Activated CD4-positive, alpha-beta memory T cell treated with anti-CD3 and anti-CD28 coated beads, Interleukin-2, amount 10 ng/mL, durations not matched to agents 7 days and 5 days (primary cell): ENCODE measurements around the gene LONP2. TPM values are rescaled to one million over a fixed set of nuclear protein-coding genes. Genes with fewer than 3 reads are reported as not detected.
"Not testable (repeated sequence)": the region's sequence is repeated elsewhere in the genome, so short reads cannot be mapped to it uniquely, and the experiment has no call there.

ENCODE experiments used
- CTCF ChIA-PET: fragments of 350-600 bp; sonication (Branson Sonifier 250); formaldehyde crosslinking; loops from one replicate; lab custom pipeline; 2021; ENCODE audit warnings: antibody characterized with exemption, inconsistent platforms; lab: Charles Lee
- POLR2A ChIA-PET: fragments of 350-600 bp; sonication (Branson Sonifier 250); formaldehyde crosslinking; loops from one replicate; lab custom pipeline; 2021; ENCODE audit warnings: antibody characterized with exemption; lab: Charles Lee
- DNase-seq: peaks from one replicate; pipeline ENCODE4 v3.0.0-alpha.2; 2020
- H3K27ac Mint-ChIP-seq: one replicate; pipeline ENCODE4 v1.8.0; 2021; ENCODE audit warnings: mild to moderate bottlenecking, mixed read lengths
- H3K27me3 Mint-ChIP-seq: one replicate; pipeline ENCODE4 v1.8.0; 2021; ENCODE audit warnings: mixed read lengths
- H3K36me3 Mint-ChIP-seq: one replicate; pipeline ENCODE4 v1.8.0; 2021; ENCODE audit warnings: low read depth, mixed read lengths
- H3K4me1 Mint-ChIP-seq: one replicate; pipeline ENCODE4 v1.8.0; 2021; ENCODE audit warnings: mixed read lengths
- H3K4me3 Mint-ChIP-seq: one replicate; pipeline ENCODE4 v1.8.0; 2021; ENCODE audit warnings: mild to moderate bottlenecking, mixed read lengths
- H3K9me3 Mint-ChIP-seq: one replicate; pipeline ENCODE4 v1.8.0; 2021; ENCODE audit warnings: mixed read lengths
- total RNA-seq, 2 experiments: library from RNA; stranded (reverse); gene quantifications; one replicate each; pipeline ENCODE4 v1.2.3, GENCODE V29; 2021

Gene LONP2
- total RNA-seq, 2 experiments from 2014 or later: 50.4 to 52.1 TPM

DNA sequence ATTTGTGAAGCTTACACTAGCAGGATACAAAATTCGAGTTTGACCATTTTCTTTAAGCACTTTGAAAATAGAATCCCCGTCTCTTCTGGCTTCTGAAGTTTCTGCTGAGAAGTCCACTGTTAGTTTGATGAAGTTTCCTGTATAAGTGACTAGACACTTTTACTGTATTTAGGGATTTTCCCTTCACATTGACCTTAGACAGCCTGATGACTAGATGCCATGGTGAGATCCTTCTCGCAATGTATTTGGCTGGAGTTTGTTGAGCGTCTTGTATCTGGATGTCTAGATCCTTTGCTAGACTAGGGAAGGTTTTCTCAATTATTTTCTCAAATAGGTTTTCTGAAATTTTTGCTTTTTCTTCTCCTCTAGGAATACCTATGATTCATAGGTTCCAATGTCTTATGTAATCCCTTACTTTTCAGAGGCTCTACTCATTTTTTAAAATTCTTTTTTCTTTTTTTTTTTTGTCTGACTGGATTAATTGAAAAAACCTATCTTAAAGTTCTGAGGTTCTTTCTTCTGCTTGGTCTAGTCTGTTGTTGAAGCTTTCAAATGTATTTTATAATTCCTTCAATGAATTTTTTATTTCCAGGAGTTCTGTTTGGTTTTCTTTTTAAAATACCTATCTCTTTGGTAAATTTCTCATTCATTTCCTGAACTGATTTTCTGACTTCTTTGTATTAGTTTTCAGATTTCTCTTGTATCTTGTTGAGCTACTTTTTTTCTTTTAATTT, 67.0 kb downstream of the LONP2 start:
- POLR2A ChIA-PET: interaction anchor here (1.0 kb wide), 1 partner anchor 55 kb away, joined by 3 read pairs; no protein-coding TSS in a partner anchor

GRCh38 chr16:48313905-48314304, 69.8 kb downstream of the LONP2 start:
- POLR2A ChIA-PET, DNase-seq, H3K27ac Mint-ChIP-seq, H3K27me3 Mint-ChIP-seq, H3K4me3 Mint-ChIP-seq: not testable (repeated sequence)
- H3K4me1 Mint-ChIP-seq: peaks cover 26% of the 10 kb centered on the region
- H3K9me3 Mint-ChIP-seq: peaks cover 23% of the 10 kb centered on the region
- peaks cover 76% of the 10 kb centered on the region for H3K36me3 Mint-ChIP-seq
- CTCF ChIA-PET: interaction anchor here (0.7 kb wide), 1 partner anchor 40 kb away, joined by 3 read pairs; no protein-coding TSS in a partner anchor

More for the DNA sequence above, 67.0 kb downstream of the LONP2 start:
- Mint-ChIP-seq H3K27me3 (no peaks in the 10 kb centered on the region), H3K36me3 (peaks cover 87% of the 10 kb centered on the region), H3K9me3 (peaks cover 27% of the 10 kb centered on the region), H3K4me1 (peaks cover 9% of the 10 kb centered on the region), H3K27ac (no peak overlapping the region), H3K4me3 (no peak overlapping the region)
- CTCF ChIA-PET: interaction anchor here (0.6 to 0.7 kb wide), 3 partner anchors 11 to 378 kb away, joined by 3 read pairs; no protein-coding TSS in a partner anchor
- DNase-seq: no peak

GRCh38 chr16:48317026-48317425, 72.9 kb downstream of the LONP2 start:
- peaks cover 44% of the 10 kb centered on the region for H3K36me3 Mint-ChIP-seq
- H3K9me3 Mint-ChIP-seq: peaks cover 6% of the 10 kb centered on the region
- ChIA-PET POLR2A (no interaction called here), CTCF (interaction anchor here (0.6 kb wide), 2 partner anchors 74 to 1367 kb away, joined by 3 to 4 read pairs; no protein-coding TSS in a partner anchor)
- DNase-seq: no peak
- H3K4me1 Mint-ChIP-seq: peaks cover 35% of the 10 kb centered on the region
- no peak overlapping the region for H3K27ac Mint-ChIP-seq
- H3K4me3 Mint-ChIP-seq: no peak overlapping the region
- H3K27me3 Mint-ChIP-seq: no peaks in the 10 kb centered on the region

DNA sequence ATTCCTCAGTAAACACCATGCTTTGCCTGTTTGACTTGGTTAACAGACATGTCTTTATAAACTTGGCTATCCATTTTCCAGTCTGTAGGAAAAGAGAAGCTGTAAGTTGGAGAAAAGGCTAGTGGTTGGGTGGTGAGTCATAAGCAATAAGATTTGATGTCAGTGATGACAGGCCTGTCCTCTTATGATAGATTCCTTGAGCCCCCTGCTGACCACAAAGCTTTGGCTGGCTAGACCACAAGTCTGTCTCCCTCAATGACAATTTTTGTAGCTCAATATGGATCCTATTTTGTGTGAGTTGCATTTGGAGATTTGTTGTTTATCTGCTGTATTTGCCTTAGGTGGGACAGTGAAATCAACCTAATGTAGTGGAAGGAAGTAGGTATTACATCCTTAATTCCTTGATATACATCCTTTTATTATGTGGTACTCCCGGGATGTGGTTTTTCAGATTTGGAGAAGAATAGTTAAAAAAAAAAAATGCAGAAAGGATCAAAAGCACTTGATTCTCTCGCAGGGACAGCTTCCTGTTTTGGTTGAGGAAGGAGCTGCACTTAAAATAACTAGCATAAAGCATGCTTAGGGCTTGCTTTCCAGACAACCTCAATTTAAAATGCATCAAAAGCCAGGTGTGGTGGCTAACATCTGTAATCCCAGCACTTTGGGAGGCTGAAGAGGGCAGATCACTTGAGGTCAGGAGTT, 73.7 kb downstream of the LONP2 start:
- Mint-ChIP-seq H3K9me3 (no peaks in the 10 kb centered on the region), H3K4me1 (peaks cover 35% of the 10 kb centered on the region), H3K27ac (peak overlapping the region; percentile 79), H3K36me3 (peaks cover 39% of the 10 kb centered on the region), H3K27me3 (no peaks in the 10 kb centered on the region), H3K4me3 (peak overlapping the region; percentile 8)
- ChIA-PET POLR2A (interaction anchor here (0.6 to 1.6 kb wide), 4 partner anchors 37 to 302 kb away, joined by 3 to 8 read pairs (median 4); no protein-coding TSS in a partner anchor), CTCF (interaction anchor here (0.6 to 1.8 kb wide), 3 partner anchors 36 to 1368 kb away, joined by 3 to 8 read pairs (median 3); no protein-coding TSS in a partner anchor)
- DNase-seq: peak; percentile 30

GRCh38 chr16:48318630-48319029, 74.5 kb downstream of the LONP2 start:
- H3K4me3 Mint-ChIP-seq: no peak overlapping the region
- H3K27ac Mint-ChIP-seq: peak overlapping the region; percentile 79
- H3K27me3 Mint-ChIP-seq: no peaks in the 10 kb centered on the region
- POLR2A ChIA-PET: interaction anchor here (0.6 to 1.6 kb wide), 5 partner anchors 31 to 301 kb away, joined by 3 to 8 read pairs (median 4); no protein-coding TSS in a partner anchor
- H3K9me3 Mint-ChIP-seq: no peaks in the 10 kb centered on the region
- H3K4me1 Mint-ChIP-seq: peaks cover 35% of the 10 kb centered on the region
- CTCF ChIA-PET: interaction anchor here (1.1 to 1.8 kb wide), 2 partner anchors 305 to 312 kb away, joined by 5 to 8 read pairs; no protein-coding TSS in a partner anchor
- H3K36me3 Mint-ChIP-seq: peaks cover 30% of the 10 kb centered on the region
- peak; percentile 38 for DNase-seq

- Mint-ChIP-seq H3K4me3 (no peak overlapping the region), H3K9me3 (no peaks in the 10 kb centered on the region), H3K27ac (no peak overlapping the region), H3K27me3 (no peaks in the 10 kb centered on the region), H3K4me1 (peaks cover 28% of the 10 kb centered on the region), H3K36me3 (peaks cover 21% of the 10 kb centered on the region)
- ChIA-PET CTCF (interaction anchor here (1.8 to 2.5 kb wide), 2 partner anchors 302 to 309 kb away, joined by 6 to 8 read pairs; no protein-coding TSS in a partner anchor), POLR2A (no interaction called here)
- no peak for DNase-seq
Measured at GRCh38 chr16:48321317-48322036, 77.4 kb downstream of the LONP2 start.

DNA sequence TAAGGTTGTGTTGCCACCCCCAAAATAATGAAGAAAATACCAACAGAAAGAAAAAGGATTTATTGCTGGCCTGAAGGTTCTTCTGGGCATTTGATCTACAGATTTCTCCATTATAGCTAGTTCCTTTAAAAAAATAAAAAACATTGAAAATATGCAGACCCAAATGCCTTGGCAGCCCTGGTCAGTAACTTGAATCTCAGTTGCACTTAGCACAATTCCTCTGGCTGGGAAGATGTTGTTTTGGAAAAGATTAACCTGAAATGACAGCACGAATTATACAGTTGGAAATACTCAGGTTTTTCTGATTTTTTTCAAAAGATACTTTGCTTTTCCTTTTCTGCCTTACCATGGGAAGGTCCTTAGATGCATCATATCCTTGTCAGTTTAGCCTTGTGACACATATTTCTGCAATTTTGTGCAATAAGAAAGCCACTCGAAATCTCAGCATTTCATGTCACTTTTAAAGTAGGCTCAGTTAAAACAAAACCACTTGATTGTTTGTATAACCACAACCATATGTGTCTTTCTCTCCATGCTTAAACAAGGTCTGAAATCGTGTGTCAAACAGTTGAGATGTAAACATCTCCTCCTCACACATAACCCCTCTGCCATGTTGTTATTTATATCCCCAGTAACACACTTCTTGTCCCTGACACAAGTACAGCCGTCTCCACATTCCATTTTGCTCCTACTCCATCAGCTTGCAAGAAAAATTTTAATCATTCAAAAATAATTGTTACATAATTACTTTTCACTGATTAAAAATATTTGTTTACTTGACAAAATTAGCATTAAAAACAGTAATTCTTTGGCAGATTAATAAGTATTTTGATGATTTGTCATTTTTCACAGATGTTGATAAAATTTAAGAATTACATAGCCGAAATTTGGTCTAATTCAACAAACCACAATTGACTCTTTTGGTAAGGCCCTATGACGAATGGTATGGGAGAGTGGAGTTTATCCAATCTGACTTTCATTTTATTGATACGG, 80.0 kb downstream of the LONP2 start:
- CTCF ChIA-PET: interaction anchor here (0.8 to 2.5 kb wide), 2 partner anchors 22 to 299 kb away, joined by 3 to 8 read pairs; no protein-coding TSS in a partner anchor
- H3K36me3 Mint-ChIP-seq: peaks cover 11% of the 10 kb centered on the region
- peaks cover 9% of the 10 kb centered on the region for H3K4me1 Mint-ChIP-seq
- no peak overlapping the region for H3K27ac Mint-ChIP-seq
- POLR2A ChIA-PET: interaction anchor here (0.7 kb wide), 1 partner anchor 294 kb away, joined by 3 read pairs; no protein-coding TSS in a partner anchor
- no peaks in the 10 kb centered on the region for H3K27me3 Mint-ChIP-seq
- no peaks in the 10 kb centered on the region for H3K9me3 Mint-ChIP-seq
- H3K4me3 Mint-ChIP-seq: no peak overlapping the region
- no peak for DNase-seq

- Mint-ChIP-seq H3K27ac (no peak overlapping the region), H3K4me1 (peaks cover 2% of the 10 kb centered on the region), H3K27me3 (no peaks in the 10 kb centered on the region), H3K4me3 (no peak overlapping the region), H3K36me3 (peaks cover 18% of the 10 kb centered on the region), H3K9me3 (no peaks in the 10 kb centered on the region)
- POLR2A ChIA-PET: no interaction called here
- DNase-seq: no peak
- CTCF ChIA-PET: no interaction called here
Measured at GRCh38 chr16:48326915-48327314, 82.8 kb downstream of the LONP2 start.

DNA sequence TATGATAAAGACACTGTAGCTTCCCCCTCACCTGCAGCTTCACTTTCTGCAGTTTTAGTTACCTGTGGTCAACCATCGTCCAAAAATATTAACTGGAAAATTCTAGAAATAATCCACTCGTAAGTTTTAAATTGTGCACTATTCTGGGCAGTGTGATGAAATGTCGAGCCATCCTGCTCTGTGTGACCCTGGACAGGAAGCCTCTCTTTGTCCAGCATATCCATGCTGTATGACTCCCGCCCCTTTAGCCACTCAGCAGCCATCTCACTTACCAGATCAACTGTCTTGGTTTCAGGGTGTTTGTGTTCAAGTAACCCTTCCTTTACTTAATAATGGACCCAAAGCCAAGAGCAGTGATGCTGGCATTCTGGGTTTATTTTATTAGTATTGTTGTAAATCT, 85.0 kb downstream of the LONP2 start:
- H3K9me3 Mint-ChIP-seq: no peaks in the 10 kb centered on the region
- H3K27me3 Mint-ChIP-seq: no peaks in the 10 kb centered on the region
- ChIA-PET CTCF (no interaction called here), POLR2A (no interaction called here)
- no peak for DNase-seq
- no peaks in the 10 kb centered on the region for H3K4me1 Mint-ChIP-seq
- no peak overlapping the region for H3K27ac Mint-ChIP-seq
- H3K36me3 Mint-ChIP-seq: peaks cover 12% of the 10 kb centered on the region
- H3K4me3 Mint-ChIP-seq: no peak overlapping the region

- CTCF ChIA-PET: interaction anchor here (1.2 kb wide), 1 partner anchor 293 kb away, joined by 4 read pairs; no protein-coding TSS in a partner anchor
- H3K27me3 Mint-ChIP-seq: no peaks in the 10 kb centered on the region
- peaks cover 18% of the 10 kb centered on the region for H3K36me3 Mint-ChIP-seq
Measured at GRCh38 chr16:48330189-48330840, 86.2 kb downstream of the LONP2 start.

GRCh38 chr16:48330841-48331192, 86.7 kb downstream of the LONP2 start:
- H3K9me3 Mint-ChIP-seq: no peaks in the 10 kb centered on the region
- H3K27ac Mint-ChIP-seq: no peak overlapping the region
- CTCF ChIA-PET: interaction anchor here (1.2 kb wide), 1 partner anchor 292 kb away, joined by 4 read pairs; no protein-coding TSS in a partner anchor
- H3K27me3 Mint-ChIP-seq: no peaks in the 10 kb centered on the region
- no peak overlapping the region for H3K4me3 Mint-ChIP-seq
- DNase-seq: no peak
- H3K4me1 Mint-ChIP-seq: no peaks in the 10 kb centered on the region
- H3K36me3 Mint-ChIP-seq: peaks cover 20% of the 10 kb centered on the region
- POLR2A ChIA-PET: no interaction called here

More at GRCh38 chr16:48330189-48330840, 86.2 kb downstream of the LONP2 start:
- DNase-seq: no peak
- no peaks in the 10 kb centered on the region for H3K9me3 Mint-ChIP-seq
- POLR2A ChIA-PET: no interaction called here
- no peaks in the 10 kb centered on the region for H3K4me1 Mint-ChIP-seq
- H3K4me3 Mint-ChIP-seq: no peak overlapping the region
- H3K27ac Mint-ChIP-seq: no peak overlapping the region
